GM21576 (cell line): ENCODE results near the gene C19orf33.

Experiments
- ATAC-seq: cut with Tn5 transposase; IDR thresholded peaks from one replicate; pipeline ENCODE4 v1.9.1; 2021; ENCODE audit warnings: mild to moderate bottlenecking, moderate library complexity; ENCODE audit not compliant: unreplicated experiment

The C19orf33 gene

GRCh38 chr19:38278751-38279150 lies 25.3 kb upstream of the C19orf33 start:
- no peak for ATAC-seq

- ATAC-seq = no peak
These were observed 23.8 kb upstream of the C19orf33 start for GRCh38 chr19:38280030-38280921.

GRCh38 chr19:38281811-38282566 lies 22.1 kb upstream of the C19orf33 start:
- no peak for ATAC-seq

GRCh38 chr19:38283271-38283670 lies 20.8 kb upstream of the C19orf33 start:
- ATAC-seq = no peak

GRCh38 chr19:38284422-38284821 lies 19.6 kb upstream of the C19orf33 start:
- ATAC-seq = no peak

- no peak for ATAC-seq
These were observed 18.5 kb upstream of the C19orf33 start for GRCh38 chr19:38285567-38285966.

- no peak for ATAC-seq
These were observed 16.4 kb upstream of the C19orf33 start for GRCh38 chr19:38287604-38288003.

GRCh38 chr19:38288123-38288855 lies 15.8 kb upstream of the C19orf33 start:
- no peak for ATAC-seq

- no peak for ATAC-seq
These were observed 14.1 kb upstream of the C19orf33 start for GRCh38 chr19:38289955-38290354.

- ATAC-seq = no peak
These were observed 13.4 kb upstream of the C19orf33 start for GRCh38 chr19:38290631-38291147.

GRCh38 chr19:38291855-38292254 lies 12.2 kb upstream of the C19orf33 start:
- ATAC-seq = no peak

GRCh38 chr19:38293281-38293680 lies 10.8 kb upstream of the C19orf33 start:
- no peak for ATAC-seq

GRCh38 chr19:38294090-38294489 lies 10.0 kb upstream of the C19orf33 start:
- ATAC-seq = no peak

GRCh38 chr19:38298821-38299680 lies 5.0 kb upstream of the C19orf33 start:
- ATAC-seq = no peak

- ATAC-seq = no peak
These were observed 358 bp downstream of the C19orf33 start for GRCh38 chr19:38304352-38304865.

- ATAC-seq = no peak
These were observed 897 bp downstream of the C19orf33 start for GRCh38 chr19:38304866-38305429.

GRCh38 chr19:38306236-38306635 lies 2.2 kb downstream of the C19orf33 start:
- no peak for ATAC-seq

GRCh38 chr19:38307076-38307475 lies 3.0 kb downstream of the C19orf33 start:
- ATAC-seq = no peak

- no peak for ATAC-seq
These were observed 3.5 kb downstream of the C19orf33 start for GRCh38 chr19:38307597-38307996.
